DOHH2 (cell line): ENCODE results near the gene IFITM10.

Experiments
- H3F3A ChIP-seq: fragments of 200-600 bp; sonication (generic), shearing (Covaris generic); 2 replicates; pipeline ENCODE4 v1.6.0; 2016; ENCODE audit warnings: antibody characterized with exemption, mild to moderate bottlenecking; ENCODE audit not compliant: control insufficient read depth, insufficient read depth
- H3K27ac ChIP-seq: fragments of 200-600 bp; sonication (generic); 2 replicates; pipeline ENCODE4 v1.5.1; 2014; ENCODE audit warnings: low read depth, mild to moderate bottlenecking, low read length, moderate library complexity
- H3K27me3 ChIP-seq: fragments of 200-600 bp; sonication (generic); 2 replicates; pipeline ENCODE4 v1.6.1; 2014; ENCODE audit warnings: mild to moderate bottlenecking, low read length, mixed read lengths; ENCODE audit not compliant: control insufficient read depth
- H3K36me3 ChIP-seq: fragments of 200-600 bp; sonication (generic); 2 replicates; pipeline ENCODE4 v1.6.1; 2014; ENCODE audit warnings: mild to moderate bottlenecking, low read length, moderate library complexity, mixed read lengths; ENCODE audit not compliant: control insufficient read depth
- H3K4me1 ChIP-seq: fragments of 200-600 bp; sonication (generic); 2 replicates; pipeline ENCODE4 v1.6.1; 2014; ENCODE audit warnings: mild to moderate bottlenecking, low read length, mixed read lengths; ENCODE audit not compliant: control insufficient read depth
- H3K4me2 ChIP-seq: fragments of 200-600 bp; sonication (generic); 2 replicates; pipeline ENCODE4 v1.6.0; 2014; ENCODE audit warnings: mild to moderate bottlenecking, low read length, moderate library complexity
- H3K4me3 ChIP-seq: fragments of 200-600 bp; sonication (generic); 2 replicates; pipeline ENCODE4 v1.5.1; 2014; ENCODE audit warnings: mild to moderate bottlenecking, low read length, mixed read lengths
- H3K79me2 ChIP-seq: fragments of 200-600 bp; sonication (generic); 2 replicates; pipeline ENCODE4 v1.6.1; 2014; ENCODE audit warnings: mild to moderate bottlenecking, low read length, mixed read lengths; ENCODE audit not compliant: control insufficient read depth
- H3K9me2 ChIP-seq: fragments of 200-600 bp; sonication (generic); replicated peaks from 2 replicates; pipeline ENCODE4 v1.6.1; 2014; ENCODE audit warnings: mild to moderate bottlenecking, low read length, mixed read lengths; ENCODE audit not compliant: control insufficient read depth
- H3K9me3 ChIP-seq: fragments of 200-600 bp; sonication (generic); 2 replicates; pipeline ENCODE4 v1.6.1; 2014; ENCODE audit warnings: antibody characterized with exemption, low read length, mixed read lengths; ENCODE audit not compliant: control insufficient read depth, insufficient read depth
- H4K20me1 ChIP-seq: fragments of 200-600 bp; sonication (generic); 2 replicates; pipeline ENCODE4 v1.6.0; 2014; ENCODE audit warnings: low read depth, mild to moderate bottlenecking, antibody characterized with exemption, low read length, moderate library complexity; ENCODE audit not compliant: control insufficient read depth, insufficient read depth
- EZH2phosphoT487 ChIP-seq: fragments of 200-600 bp; sonication (generic); IDR thresholded peaks from 2 replicates; pipeline ENCODE4 v1.6.1; 2017; ENCODE audit warnings: borderline replicate concordance, mild to moderate bottlenecking, antibody characterized with exemption, low read length, moderate library complexity, mixed read lengths
- TF ChIP-seq, protein P1 (sequence below): fragments of 200-600 bp; sonication (generic); IDR thresholded peaks from one replicate; pipeline ENCODE4 v1.5.1; 2014; ENCODE audit warnings: antibody characterized with exemption, mild to moderate bottlenecking, low read depth, low read length; ENCODE audit not compliant: poor library complexity, severe bottlenecking

Gene IFITM10

DNA sequence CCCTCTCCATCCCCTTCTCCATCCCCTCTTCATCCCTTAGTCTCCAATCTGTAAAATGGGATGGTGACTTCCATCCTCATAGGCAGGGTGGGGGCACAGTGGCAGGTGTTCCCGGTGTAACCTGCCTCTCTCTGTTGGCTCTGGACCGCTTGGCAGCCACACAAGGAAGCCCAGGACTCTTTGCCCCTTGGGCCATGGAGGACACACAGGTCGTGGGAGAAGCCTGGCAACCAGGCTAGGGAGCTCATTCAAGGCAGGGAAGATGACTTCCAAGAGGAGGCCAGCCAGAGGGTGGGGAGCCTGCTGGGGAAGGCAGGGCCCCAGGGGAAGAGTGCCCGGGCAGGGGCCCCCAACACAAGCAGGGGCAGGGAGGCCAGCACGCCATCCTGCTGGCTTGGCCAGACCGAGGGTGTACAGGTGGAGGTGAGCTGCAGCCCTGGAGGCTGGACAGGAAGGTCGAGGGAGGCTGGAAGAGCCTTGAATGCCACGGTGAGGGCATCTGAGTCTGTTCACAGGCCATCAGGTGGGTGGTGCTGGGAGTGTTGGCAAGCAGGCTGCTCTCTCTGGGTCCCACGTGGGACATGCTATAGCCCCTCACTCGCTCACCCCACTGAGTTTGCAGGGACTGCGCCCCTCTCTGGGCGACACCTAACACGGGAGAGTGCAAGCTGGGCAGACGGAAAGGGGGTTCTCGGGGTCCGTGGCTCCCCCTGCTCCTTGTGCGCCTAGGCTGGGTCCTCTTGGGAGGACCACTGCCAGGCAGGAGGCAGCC, 28.8 kb upstream of the IFITM10 start:
- H3K9me2 ChIP-seq, result no peaks in the 10 kb centered on the region
- H3K4me2 ChIP-seq, result no peak overlapping the region

DNA sequence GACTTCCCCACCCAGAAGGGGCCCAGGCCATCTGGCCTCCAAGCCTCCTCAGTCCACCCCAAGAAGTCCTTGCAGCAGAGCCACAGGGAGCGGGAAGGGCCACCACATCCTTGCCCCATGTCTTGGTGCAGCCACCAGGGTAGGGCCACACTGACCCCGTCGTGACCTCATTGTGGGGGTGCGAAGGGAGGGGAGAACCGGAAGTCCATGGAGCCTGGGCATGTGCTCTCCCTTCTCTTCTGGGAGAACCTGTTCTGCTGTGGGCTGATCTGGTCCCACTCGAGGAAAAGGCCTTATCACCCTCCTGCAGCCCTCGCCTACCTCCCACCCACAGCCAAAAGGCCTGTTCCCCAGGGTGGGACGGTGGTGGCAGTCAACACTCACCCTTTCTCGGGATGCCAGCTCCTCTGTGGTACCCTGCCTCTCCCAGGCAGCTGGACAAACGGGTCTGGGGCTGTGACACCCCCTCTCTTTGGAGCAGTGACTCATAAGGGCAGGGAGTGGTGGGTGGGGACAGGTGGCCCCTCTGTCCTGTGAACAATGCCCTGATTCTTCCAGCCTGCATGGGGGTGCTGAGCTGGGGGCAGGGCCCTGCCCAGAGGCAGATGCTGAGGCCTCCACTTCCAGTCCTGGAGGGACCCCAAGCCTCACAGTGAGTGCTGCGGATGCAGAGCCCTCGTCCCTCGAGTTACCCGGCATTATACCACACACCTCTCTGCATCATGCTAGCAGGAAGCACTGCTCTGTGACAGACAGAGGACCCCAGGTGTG, 27.9 kb upstream of the IFITM10 start:
- H3K79me2 ChIP-seq, result no peaks in the 10 kb centered on the region
- no peak overlapping the region for H3K27ac ChIP-seq
- H3K9me2 ChIP-seq, result no peaks in the 10 kb centered on the region
- no peak overlapping the region for H3K4me3 ChIP-seq
- H3K4me1 ChIP-seq, result no peaks in the 10 kb centered on the region
- TF ChIP-seq EZH2phosphoT487, result no peak
- TF ChIP-seq, protein P1, sequence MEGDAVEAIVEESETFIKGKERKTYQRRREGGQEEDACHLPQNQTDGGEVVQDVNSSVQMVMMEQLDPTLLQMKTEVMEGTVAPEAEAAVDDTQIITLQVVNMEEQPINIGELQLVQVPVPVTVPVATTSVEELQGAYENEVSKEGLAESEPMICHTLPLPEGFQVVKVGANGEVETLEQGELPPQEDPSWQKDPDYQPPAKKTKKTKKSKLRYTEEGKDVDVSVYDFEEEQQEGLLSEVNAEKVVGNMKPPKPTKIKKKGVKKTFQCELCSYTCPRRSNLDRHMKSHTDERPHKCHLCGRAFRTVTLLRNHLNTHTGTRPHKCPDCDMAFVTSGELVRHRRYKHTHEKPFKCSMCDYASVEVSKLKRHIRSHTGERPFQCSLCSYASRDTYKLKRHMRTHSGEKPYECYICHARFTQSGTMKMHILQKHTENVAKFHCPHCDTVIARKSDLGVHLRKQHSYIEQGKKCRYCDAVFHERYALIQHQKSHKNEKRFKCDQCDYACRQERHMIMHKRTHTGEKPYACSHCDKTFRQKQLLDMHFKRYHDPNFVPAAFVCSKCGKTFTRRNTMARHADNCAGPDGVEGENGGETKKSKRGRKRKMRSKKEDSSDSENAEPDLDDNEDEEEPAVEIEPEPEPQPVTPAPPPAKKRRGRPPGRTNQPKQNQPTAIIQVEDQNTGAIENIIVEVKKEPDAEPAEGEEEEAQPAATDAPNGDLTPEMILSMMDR, result no peak
- no peak overlapping the region for H3K4me2 ChIP-seq
- H4K20me1 ChIP-seq, result no peaks in the 10 kb centered on the region
- H3K9me3 ChIP-seq, result no peaks in the 10 kb centered on the region
- peaks cover 4% of the 10 kb centered on the region; the same call in 1 of the 2 replicates for H3K27me3 ChIP-seq
- H3F3A ChIP-seq, result no peaks in the 10 kb centered on the region
- H3K36me3 ChIP-seq, result no peaks in the 10 kb centered on the region

More for the DNA sequence above, 28.8 kb upstream of the IFITM10 start:
- Histone ChIP-seq H3K36me3 (no peaks in the 10 kb centered on the region), H3K9me3 (no peaks in the 10 kb centered on the region), H3F3A (no peaks in the 10 kb centered on the region), H3K27ac (no peak overlapping the region), H3K79me2 (no peaks in the 10 kb centered on the region), H3K4me3 (no peak overlapping the region), H3K27me3 (peaks cover 4% of the 10 kb centered on the region; the same call in 1 of the 2 replicates), H4K20me1 (no peaks in the 10 kb centered on the region), H3K4me1 (no peaks in the 10 kb centered on the region)
- no peak for TF ChIP-seq EZH2phosphoT487
- TF ChIP-seq, protein P1, result no peak

DNA sequence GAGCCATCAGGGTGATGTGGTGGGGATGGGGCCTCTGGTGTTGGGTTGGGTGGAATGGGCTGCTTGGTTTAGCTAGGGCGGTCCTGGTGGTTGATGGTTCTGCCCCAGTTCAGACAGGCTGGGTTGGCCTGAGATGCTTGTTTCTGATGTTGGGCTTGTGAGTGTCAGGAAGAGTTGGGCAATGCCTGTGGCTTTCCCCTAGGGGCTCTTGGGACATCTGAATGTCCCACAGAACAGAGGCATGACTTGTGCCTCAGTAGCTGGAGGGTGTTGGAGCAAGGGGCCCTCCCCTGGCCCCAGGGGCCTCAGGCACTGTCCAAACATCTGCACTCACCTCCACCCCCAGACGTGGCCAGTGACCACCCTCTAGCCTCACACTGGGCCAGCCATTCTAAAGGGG, 27.3 kb upstream of the IFITM10 start:
- Histone ChIP-seq H3K27ac (no peak overlapping the region), H3K79me2 (no peaks in the 10 kb centered on the region), H3K9me3 (no peaks in the 10 kb centered on the region), H4K20me1 (no peaks in the 10 kb centered on the region), H3K9me2 (no peaks in the 10 kb centered on the region), H3K4me2 (no peak overlapping the region), H3F3A (no peaks in the 10 kb centered on the region), H3K36me3 (no peaks in the 10 kb centered on the region), H3K4me3 (no peak overlapping the region), H3K4me1 (no peaks in the 10 kb centered on the region), H3K27me3 (peaks cover 3% of the 10 kb centered on the region; the same call in 1 of the 2 replicates)
- TF ChIP-seq, protein P1, result no peak
- no peak for TF ChIP-seq EZH2phosphoT487
